CD4-positive, alpha-beta T cell treated with Interleukin-15 for 4 hours (primary cell): ENCODE measurements around the gene TMEM175.
"Not testable (repeated sequence)": the region's sequence is repeated elsewhere in the genome, so short reads cannot be mapped to it uniquely, and the experiment has no call there.

Experiments
- DNase-seq: peaks from one replicate; pipeline ENCODE4 v3.0.0-alpha.2; 2020; ENCODE audit warnings: low spot score

Gene TMEM175

DNA sequence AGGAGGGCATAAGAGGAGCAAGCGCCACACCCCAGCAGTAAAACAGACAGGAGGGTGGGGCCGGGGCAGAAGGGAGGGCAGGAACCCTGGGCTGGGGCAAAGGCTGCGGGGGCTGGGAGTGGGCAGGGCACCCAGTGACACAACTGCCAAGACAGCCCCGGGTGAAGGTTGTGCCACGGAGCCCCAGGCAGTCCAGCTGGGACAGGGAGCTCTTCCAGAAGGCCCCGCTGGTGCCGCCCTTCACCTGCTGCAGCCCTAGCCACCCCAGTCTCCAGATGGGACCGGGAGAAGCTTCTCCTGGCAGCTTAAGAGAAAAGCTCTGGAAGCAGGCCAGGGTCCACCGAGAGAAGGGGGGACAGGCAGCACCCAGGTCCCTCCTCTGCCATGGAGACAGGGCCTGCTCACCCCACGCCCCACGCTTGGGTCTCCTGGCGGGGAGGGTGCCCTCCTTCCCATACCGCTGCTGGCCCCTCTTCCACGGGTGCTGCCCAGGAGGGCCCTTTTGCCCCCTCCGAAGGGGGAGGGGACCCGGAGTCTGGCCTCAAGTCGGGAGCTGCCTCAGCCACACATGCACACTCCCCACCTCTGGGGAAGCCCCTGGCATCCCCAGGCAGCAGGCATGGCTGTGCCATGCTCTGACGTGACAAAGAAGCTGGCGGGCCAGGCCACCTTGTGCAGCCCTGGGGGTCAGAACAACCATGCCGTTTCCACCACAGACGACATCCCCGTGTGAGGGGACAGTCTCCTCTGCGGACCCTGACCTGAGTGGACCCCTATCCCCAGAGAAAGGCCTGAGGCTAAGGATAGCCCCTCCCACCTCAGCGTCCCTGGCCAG is 39.6 kb downstream of the TMEM175 start:
- no peak for DNase-seq

DNA sequence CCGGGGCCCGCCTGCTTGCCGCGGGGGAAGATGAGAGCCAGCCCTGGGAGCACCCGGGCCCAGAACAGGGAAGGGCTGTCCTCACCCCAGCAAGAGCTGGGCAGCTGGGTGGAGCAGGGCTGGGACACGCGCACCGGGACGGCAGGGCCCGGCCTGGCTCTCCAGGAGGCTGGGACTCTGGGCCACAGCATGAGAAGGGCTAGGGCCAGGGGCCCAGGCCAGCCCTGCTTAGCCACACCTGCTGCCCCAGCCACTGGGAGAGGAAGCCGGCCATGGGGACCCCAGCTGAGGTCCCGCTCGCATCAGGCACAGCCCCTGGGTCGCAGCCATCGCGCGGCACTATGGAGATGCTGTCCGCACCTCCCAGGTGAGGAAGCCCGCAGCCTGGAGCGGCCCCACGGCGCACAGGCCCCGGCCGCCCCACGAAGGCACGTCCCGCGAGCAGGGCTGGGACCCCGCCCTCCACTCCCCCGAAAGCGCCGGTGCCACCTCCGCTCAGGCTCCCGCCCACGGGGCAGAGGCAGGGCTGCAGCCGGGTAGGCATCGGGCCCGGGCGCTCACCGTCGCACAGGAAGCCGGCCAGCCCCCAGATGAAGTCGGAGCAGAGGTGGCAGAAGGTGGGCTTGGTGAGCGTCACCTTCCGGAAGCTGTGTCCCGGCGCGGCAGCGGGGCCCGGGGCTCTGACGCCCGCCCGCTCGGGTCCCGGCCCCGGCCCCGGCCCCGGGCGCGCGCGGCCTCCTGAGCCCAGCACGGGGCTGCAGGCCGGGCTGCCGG is 40.6 kb downstream of the TMEM175 start:
- peak; percentile 47 for DNase-seq

DNA sequence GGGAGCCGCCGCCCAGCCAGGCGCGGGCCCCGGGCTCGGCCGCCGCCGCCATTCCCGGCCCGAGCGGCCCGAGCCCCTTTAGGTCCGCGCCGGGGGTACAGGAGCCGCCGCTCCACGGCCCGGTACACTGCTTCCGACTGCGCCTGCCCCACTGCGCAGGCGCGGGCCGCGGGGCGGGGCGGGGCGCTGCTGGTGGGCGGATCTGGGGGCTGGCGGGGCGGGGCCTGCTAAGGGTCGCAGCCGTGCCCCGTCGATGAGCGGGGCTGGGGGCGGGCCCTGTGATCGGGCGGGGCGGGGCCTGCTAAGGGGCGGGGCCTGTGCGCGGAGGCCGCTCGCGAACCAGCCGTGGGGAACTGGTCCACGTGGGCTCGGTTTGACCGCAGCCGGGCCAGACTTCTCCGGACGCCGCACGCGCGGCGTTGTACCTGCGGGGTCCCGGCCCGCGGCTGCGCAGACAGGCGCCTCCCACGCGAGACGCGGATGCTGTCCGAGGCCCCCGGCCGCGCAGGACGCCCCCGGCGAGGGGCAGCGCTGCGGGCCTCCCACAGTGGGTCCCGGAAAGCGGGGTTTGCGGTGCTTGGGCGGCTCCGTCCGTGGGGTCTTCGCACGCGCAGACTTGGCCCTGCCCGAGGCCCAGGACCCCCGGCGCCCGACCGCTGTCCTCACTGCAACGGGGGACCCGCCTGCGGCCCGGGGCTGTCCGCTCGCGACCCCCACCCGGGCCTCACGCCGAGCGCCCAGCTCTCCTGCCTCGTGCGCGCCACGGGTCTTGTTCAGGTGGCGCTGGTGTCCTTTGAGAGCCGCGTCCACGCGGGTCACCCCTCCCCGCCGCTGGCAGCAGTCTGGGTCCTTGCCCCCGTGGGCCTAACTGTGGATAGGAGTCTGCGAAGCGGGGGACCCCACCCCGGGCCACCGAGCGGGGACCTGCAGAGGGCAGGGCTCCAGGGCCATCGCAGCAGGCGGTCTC is 41.5 kb downstream of the TMEM175 start, which contains the start of gene DGKQ:
Gene DGKQ (minus strand): TSS at position 139 of the 967 bp plus-strand sequence. CDS start 87 bp downstream, at position 52.
- peak; percentile 90 for DNase-seq

DNA sequence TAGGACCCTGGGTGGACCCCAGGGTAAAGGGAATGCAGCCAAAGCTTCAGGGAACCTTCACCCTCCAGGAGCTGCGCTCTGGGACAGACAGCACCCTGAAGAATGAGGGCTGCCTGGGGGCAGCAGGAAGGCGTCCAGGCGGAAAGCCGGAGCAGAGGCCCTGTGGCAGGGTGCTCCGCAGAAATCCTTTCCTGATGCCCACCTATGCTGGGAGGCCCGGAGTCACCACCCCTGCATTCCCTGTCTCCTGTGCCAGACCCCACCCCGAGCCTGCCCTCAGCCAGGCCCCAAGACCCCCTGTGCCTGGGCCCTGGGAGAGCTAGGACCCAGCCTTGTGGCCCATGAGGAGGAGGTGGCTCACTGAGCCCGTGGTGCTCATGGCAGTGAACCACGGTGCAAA is 42.4 kb downstream of the TMEM175 start:
- DNase-seq, result no peak

DNA sequence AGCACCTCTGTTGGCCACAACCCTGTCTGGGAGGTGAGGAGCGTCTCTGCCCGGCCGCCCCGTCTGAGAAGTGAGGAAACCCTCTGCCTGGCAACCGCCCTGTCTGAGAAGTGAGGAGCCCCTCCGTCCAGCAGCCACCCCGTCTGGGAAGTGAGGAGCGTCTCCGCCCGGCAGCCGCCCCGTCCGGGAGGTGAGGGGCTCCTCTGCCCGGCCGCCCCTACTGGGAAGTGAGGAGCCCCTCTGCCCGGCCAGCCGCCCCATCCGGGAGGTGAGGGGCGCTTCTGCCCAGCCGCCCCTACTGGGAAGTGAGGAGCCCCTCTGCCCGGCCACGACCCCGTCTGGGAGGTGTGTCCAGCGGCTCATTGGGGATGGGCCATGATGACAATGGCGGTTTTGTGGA is 43.8 kb downstream of the TMEM175 start:
- not testable (repeated sequence) for DNase-seq

DNA sequence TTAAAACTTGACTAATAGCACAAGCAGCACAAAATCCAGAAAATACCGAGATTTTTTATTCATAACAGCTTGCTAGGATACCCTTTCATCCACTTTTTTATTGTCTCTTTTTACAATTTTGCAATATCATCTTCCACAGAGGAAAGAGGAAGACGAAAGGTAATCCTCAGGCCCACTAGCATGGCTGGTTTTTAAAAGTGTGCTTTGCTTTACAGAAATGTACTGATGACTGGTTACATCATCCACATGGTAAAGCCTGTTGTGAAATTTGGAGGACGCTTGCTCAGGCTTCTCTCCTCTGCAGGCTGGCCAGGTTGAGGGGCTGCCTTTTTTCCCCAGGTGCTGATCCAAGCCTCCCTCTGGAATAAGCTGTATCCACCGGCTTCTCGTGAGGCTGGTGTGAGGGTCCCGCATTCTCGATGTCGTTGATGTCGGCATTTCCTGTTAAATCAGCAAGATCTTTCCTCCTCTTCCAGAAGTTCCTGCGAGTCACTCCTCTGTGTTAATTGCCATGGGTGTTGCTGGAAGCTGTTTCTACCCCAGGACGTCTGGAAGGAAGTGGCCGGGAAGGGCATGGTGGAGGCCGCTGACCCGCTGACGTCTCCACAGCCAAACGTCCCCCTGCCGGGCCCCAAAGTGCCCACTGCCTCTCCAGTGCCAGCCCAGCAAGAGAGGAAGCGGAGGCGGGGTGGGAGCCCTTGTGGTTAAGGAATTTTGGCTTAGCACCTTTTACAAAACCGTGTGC is 46.9 kb downstream of the TMEM175 start:
- no peak for DNase-seq

DNA sequence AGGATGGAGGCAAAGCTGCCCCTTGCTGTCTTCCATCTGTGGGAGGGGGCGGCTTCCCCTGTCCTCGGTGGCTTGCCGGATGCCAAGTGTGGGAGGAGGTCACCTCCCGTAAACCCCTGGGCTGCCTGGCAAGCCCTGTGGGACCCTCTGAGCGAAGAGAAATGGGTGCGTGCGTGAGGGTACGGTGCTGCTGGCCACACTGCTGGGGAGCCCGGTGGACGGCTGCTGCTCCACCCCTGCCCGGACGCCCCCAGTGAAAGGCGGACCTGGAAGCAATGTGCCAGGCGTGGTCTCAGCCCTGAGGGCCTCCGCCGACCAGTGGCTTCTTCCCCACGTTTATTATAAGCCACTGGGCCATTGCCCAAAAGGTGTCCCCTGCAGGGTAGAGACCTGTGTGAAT is 50.0 kb downstream of the TMEM175 start:
- DNase-seq, result no peak

DNA sequence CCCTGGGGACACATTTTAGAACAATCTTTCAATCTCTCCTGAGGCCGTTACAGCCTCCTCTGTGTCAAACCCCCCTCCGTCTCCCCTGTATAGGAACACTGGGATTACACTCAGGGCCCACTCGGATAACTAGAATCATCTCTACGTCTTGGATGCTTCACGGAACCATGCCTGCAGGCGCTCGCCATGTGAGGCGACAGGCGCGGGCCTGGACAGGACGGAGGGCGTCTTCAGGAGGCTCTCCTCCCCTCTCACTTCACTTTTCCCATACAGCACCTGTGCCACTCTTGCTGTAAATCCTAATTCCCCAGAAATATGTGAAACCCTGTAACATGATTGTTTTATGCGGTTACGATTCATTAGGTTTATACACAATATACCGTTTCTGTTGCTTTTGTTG is 50.6 kb downstream of the TMEM175 start:
- DNase-seq, result no peak

DNA sequence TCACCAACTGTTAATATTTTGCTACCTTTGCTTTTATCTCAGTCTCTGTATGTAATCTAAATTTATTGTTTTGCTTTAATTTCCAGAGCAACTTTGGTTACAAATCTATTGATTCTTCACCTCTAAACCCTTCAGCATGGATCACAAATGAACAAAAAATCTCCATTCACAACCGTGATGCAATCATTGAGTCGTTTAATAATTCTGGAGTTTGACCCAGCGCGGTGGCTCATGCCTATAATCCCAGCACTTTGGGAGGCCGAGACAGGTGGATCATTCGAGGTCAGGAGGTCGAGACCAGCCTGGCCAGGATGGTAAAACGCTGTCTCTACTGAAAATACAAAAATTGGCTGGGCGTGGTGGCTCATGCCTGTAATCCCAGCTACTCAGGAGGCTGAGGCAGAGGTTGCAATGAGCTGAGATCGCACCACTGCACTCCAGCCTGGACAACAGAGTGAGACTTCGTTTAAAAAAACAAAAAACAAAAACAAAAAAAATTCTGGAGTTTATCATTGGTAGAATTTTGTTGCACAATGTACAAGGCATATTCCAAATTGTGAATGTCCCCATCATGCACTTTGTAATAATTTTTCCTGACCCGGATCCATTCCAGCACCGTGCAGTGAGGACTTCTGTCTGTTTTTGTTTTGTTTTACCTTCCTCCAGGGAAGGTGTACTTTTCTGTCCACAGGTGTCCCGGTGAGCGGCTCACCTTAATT is 52.2 kb downstream of the TMEM175 start:
- DNase-seq, result no peak

DNA sequence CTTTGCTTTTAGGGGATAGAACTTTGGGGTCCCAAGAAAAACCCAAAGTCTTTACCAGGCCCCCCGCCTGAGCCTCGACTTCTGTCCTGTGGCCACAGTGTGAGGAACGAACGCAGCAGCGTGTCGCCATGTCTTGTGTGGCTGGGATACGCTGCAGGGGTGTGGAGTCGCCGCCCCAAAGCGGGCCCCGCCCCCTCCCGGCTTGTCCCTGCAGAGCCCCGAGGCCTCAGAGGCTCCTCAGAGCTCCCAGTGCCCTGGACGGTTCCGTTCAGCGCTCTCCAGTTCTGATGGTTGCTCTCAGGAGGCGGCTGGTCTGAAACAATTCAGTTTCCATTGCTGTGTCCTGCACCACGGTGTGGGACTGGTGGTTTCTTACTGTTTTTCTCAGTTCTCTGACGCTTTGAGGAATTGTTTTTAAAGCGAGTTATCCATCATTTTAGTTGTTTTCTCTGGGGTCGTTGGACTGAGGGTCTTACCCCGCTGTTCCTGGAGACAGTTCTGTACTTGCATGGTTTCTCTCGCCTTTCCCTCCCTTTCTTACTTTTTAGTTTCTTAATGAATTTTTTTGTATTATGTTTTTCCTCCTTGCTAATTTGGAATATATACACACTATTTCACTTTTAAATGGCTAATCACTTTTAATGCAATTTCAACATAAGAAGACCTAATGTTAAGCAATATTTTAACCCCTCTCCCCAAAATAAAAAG is 53.0 kb downstream of the TMEM175 start:
- peak; percentile 63 for DNase-seq

DNA sequence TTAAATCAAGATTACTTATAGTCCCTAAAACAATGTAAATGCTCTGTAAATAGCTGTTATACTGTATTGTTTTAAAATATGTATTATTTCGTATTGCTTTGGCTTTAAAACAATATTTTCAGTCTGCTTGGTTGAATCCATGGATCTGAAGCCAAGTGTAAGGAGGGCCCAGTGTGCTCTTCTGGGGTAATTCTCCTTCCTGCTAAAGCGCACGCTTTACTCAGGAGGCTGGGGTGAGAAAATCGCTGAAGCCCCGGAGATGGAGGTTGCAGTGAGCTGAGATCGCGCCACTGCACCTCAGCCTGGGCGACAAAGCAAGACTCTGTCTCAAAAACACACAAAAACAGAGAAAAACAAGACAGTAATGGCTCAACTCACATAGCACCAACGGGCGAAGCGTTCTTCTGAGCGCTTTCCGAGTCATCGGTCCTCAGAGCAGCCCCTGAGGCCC is 54.2 kb downstream of the TMEM175 start:
- no peak for DNase-seq

DNA sequence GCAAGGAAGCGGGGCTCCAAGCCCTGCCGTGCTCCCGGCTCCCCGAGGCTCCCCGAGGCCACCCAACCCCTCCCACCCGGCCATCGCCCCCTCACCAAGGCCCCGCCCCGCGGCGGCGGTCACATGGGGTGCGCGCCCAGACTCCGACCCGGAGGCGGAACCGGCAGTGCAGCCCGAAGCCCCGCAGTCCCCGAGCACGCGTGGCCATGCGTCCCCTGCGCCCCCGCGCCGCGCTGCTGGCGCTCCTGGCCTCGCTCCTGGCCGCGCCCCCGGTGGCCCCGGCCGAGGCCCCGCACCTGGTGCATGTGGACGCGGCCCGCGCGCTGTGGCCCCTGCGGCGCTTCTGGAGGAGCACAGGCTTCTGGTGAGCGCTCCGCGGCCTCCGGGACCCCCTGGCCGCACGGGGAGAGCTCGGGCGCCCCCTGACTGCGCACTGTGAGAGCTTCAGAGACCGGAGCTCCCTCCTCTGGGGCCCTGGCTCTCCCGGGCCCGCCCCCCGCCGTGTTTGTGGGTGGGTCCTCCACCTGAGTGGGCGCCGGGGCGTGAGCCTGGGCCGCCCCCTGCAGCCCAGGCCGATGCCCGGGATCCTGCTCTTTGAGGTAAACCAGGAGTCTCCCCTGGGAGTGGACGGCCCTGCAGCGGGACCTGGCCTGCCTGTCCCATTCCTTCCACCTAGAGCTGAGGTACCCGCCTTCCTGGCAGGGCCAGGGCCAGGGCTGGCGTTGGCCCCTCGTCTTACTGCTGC is 54.8 kb downstream of the TMEM175 start, which contains the start of gene IDUA:
Gene IDUA (plus strand): TSS at position 166 of the 745 bp plus-strand sequence. CDS start 41 bp downstream, at position 207.
- peak; percentile 85 for DNase-seq

DNA sequence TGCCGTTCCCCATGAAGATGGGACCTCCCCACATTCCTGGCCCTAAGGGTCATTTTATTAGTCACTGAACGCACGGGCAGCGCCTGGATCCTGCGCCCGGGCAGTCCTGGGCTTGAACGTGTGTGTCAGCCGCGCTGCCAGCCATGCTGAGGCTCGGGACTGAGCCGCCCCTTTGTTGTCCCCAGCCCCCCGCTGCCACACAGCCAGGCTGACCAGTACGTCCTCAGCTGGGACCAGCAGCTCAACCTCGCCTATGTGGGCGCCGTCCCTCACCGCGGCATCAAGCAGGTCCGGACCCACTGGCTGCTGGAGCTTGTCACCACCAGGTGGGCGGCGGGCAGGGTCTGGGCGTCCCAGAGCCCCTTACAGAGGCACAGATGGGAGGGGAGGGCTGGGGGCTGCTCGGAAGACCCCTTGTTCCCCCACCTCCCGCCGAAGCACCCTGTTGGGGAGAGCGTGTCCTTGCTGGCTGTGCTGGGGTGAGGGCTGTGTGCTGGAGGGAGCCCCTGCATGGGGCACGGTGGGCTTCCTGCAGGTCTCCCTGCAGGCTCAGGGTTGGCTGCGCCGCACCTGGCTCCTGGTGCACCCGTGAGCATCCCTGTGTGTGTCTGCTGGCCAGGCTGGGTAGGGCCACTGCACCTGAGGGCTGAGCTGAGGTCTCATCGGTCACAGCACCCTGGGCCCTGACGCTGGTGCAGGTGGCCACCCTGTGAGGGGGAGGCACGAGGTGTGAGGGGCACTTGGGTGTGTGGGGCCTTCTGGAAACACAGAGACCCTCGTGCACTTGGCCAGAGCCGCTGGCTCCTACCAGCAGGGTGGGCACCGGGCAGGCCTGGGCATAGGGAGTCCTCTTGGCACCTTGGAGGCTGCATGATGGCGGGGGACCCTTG is 55.6 kb downstream of the TMEM175 start:
- no peak for DNase-seq

DNA sequence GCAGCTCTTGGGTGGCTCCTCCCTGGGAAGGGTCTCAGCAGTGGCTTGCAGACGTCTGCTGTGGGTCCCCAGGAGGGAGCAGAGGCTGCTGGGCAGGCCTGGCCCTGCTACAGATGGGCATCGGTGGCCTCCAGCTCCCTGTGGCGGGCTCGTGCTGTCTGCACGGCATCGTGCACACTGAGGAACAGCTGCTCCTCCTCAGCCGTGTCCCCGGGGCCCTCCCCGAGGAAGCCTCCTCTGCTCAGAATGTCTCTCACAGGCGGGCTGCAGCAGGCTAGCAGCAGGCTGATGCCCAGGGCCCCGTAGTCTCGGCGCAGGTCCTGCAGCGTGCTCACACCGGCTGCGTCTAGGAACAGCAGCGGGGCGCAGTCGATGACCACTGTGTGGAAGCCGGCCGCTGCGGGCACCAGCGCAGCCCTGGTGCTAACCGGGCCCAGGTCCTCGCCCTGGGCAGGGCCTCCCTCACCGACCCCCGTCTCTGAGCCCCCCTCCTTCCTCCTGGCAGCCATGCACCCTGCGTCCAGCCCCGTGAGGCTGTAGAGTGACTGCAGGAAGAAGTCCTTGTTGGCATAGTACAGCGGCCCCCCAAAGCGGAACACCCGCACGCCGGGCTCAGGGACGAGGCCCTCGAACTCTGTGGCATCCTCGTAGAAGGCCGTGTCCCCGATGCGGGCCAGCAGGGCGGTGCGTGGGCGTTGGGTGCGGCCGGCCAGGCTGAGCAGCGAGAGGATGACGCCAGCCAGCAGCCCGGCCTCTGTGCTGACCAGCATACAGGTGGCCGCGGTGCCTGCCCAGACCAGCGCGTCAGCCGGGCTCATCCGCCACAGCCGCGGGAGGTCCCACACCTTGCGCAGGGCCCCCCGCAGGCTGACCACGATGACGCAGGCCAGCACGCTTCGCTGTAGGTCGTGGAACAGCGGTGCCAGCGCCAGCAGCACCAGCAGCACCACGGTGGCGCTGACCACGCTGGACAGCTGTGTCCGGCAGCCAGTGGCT is 56.8 kb downstream of the TMEM175 start:
- no peak for DNase-seq

DNA sequence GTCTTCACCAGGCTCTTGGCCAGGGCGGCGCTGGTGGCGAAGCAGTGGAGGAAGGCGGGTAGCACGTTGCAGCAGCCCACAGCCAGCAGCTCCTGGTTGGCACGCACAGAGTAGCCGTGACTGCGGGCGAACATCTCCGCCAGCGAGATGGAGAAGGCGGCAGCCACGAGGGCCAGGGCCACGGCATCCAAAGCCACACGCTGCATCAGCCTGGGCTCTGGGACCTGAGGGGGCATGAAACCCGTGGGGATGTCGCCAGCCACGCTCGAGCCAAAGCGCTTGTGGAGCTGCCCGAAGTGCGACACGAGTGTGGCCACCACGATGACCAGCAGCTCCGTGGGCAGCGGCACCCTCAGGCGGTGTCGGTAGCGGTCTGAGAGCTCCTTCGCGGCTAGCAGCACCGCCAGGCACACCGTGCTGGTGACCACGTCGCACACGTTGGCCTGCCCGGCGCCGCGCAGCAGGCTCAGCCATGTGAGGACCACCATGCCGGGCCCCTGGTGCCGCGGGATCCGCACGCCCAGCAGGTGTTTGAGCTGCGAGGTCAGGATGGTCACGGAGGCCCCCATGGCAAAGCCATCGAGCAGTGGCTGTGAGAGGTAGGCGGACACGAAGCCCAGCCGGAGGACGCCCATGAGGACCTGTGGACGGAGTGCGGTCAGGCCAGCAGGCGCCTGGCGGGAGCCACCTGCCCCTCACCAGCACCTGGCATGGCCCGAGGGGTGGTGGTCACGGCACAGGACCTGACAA is 57.6 kb downstream of the TMEM175 start:
- no peak for DNase-seq
